ENCODE results near the gene ARHGAP44. TPM values are rescaled to one million over a fixed set of nuclear protein-coding genes. Genes with fewer than 3 reads are reported as not detected.
A peak's percentile ranks its signal among the peaks of the same experiment; 100 is the strongest.

ARHGAP44 gene
- total and polyA plus RNA-seq, 2 experiments from 2014 or later = 5.8 to 16.4 TPM

GRCh38 chr17:13025258-13025627 lies 235.9 kb downstream of the ARHGAP44 start (continued):
- TF ChIP-seq ZNF462 (CRISPR knock-in tag; IDR thresholded peaks at IDR 0.05) = no peak

GRCh38 chr17:13025687-13026086 lies 236.4 kb downstream of the ARHGAP44 start:
- no peak overlapping the region for H3K4me3 Mint-ChIP-seq
- no peak overlapping the region for H3K4me3 ChIP-seq
- peaks cover 2% of the 10 kb centered on the region for H3K27me3 Mint-ChIP-seq (ENCODE audit: insufficient read depth, low read depth, poor library complexity)
- no peak overlapping the region for H3K4me2 ChIP-seq
- no peak for DNase-seq (ENCODE audit: low spot score)
- H3K27ac Mint-ChIP-seq = no peak overlapping the region
- no peaks in the 10 kb centered on the region for H3K27me3 ChIP-seq (ENCODE audit: insufficient read depth)
- no peak overlapping the region for H3K27ac ChIP-seq (ENCODE audit: low read depth)
- ATAC-seq = no peak
- H3K9me3 Mint-ChIP-seq = no peaks in the 10 kb centered on the region
- no peaks in the 10 kb centered on the region for H3K36me3 Mint-ChIP-seq (ENCODE audit: low read depth)
- no peaks in the 10 kb centered on the region for H3K79me2 ChIP-seq (replicated peaks; ENCODE audit: insufficient read depth)
- H3F3A ChIP-seq (replicated peaks; ENCODE audit: low read depth) = no peaks in the 10 kb centered on the region; the same call in 1 of the 2 replicates
- H4K20me1 ChIP-seq (replicated peaks; ENCODE audit: insufficient read depth) = no peaks in the 10 kb centered on the region
- peak overlapping the region; percentile 80; the same call in 1 of the 2 replicates for H2AFZ ChIP-seq
- H3K36me3 ChIP-seq (ENCODE audit: insufficient read depth) = no peaks in the 10 kb centered on the region
- peaks cover 6% of the 10 kb centered on the region; the same call in 2 of the 3 replicates for H3K4me1 Mint-ChIP-seq
- no peaks in the 10 kb centered on the region for H3K9me2 ChIP-seq (ENCODE audit: insufficient read depth)
- no peaks in the 10 kb centered on the region; the same call in 1 of the 2 replicates for H3K4me1 ChIP-seq (ENCODE audit: insufficient read depth)
- no peak for TF ChIP-seq ZNF331 (CRISPR knock-in tag; IDR thresholded peaks at IDR 0.05; ENCODE audit: low read depth)
- no peak for TF ChIP-seq STAT1 (IDR thresholded peaks at IDR 0.05; ENCODE audit: unreplicated experiment)
- TF ChIP-seq REST (IDR thresholded peaks at IDR 0.05; ENCODE audit: unreplicated experiment) = no peak
- no peak for TF ChIP-seq NANOG (IDR thresholded peaks at IDR 0.05; ENCODE audit: borderline replicate concordance)
- no peak for TF ChIP-seq JUNB (IDR thresholded peaks at IDR 0.05; ENCODE audit: unreplicated experiment)
- TF ChIP-seq CREB1 (CRISPR knock-in tag; IDR thresholded peaks at IDR 0.05; ENCODE audit: low read depth) = no peak

Measured in GM23338 (cell line).